Measurements from ENCODE around the gene DNAJC1.
A peak's percentile ranks its signal among the peaks of the same experiment; 100 is the strongest.
"Not testable (repeated sequence)": the region's sequence is repeated elsewhere in the genome, so short reads cannot be mapped to it uniquely, and the experiment has no call there.

Gene DNAJC1

DNA sequence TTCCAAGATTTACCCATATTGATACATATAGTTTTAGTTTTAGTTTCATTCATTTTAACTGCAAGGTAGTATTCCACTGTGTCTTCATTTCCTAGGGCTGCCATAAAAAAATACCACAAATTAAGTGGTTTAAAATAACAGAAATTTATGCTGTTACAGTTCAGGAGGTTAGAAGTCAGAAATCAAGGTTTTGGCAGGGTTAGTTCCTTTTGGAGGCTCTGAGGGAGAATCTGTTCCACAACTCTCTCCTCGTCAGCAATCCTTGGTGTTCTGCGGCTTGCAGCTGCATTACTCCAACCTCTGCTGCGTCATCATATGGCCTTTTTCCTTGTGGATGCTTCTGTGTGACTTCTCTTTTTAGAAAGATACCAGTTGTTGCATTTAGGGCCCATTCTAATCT is 176.2 kb downstream of the DNAJC1 start:
- peaks cover 7 to 16% of the 10 kb centered on the region in 2 donors for H3K9me3 ChIP-seq (ENCODE audit: control insufficient read depth in 2 of 2, low read length in 2 of 2)
- no peak overlapping the region for H3K4me3 ChIP-seq (ENCODE audit: low read length in 2 of 2)
- no peaks in the 10 kb centered on the region for H3K4me1 ChIP-seq (ENCODE audit: control insufficient read depth, insufficient read depth, low read length)
- H3K9ac ChIP-seq (ENCODE audit: low read length in 2 of 2) = no peak overlapping the region
- no peak overlapping the region for H3K27ac ChIP-seq (ENCODE audit: low read length)
- H3K27me3 ChIP-seq (ENCODE audit: control insufficient read depth in 1 of 2, insufficient read depth in 2 of 2, low read length in 2 of 2) = no peaks in the 10 kb centered on the region
- H3K36me3 ChIP-seq (ENCODE audit: control insufficient read depth in 2 of 2, insufficient read depth in 2 of 2, low read length in 2 of 2) = no peaks in the 10 kb centered on the region

DNA sequence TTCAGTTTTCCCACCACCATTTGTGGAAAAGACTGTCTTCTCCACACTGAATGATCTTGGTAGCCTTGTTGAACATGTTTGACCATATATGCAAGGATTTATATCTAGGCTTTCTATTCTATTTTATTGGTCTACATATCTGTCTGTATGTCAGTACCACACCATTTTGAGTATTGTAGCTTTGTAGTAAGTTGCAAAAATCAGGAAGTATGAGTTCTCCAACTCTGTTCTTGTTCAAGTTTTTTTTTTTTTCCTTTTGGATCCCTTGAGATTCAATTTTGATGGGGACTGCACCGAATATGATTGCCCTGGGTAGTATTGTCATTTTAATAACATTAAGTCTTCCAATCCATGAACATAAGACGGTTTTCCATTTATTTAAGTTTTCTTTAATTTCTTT is 176.8 kb downstream of the DNAJC1 start:
- Histone ChIP-seq H3K4me1 (ENCODE audit: control insufficient read depth, insufficient read depth, low read length) (no peaks in the 10 kb centered on the region), H3K36me3 (ENCODE audit: control insufficient read depth in 2 of 2, insufficient read depth in 2 of 2, low read length in 2 of 2) (no peaks in the 10 kb centered on the region), H3K9me3 (ENCODE audit: control insufficient read depth in 2 of 2, low read length in 2 of 2) (peaks cover 7 to 16% of the 10 kb centered on the region in 2 donors), H3K9ac (ENCODE audit: low read length in 2 of 2) (no peak overlapping the region), H3K4me3 (ENCODE audit: low read length in 2 of 2) (peak overlapping the region in 1 of 2 donors; percentile 7), H3K27me3 (ENCODE audit: control insufficient read depth in 1 of 2, insufficient read depth in 2 of 2, low read length in 2 of 2) (no peaks in the 10 kb centered on the region), H3K27ac (ENCODE audit: low read length) (no peak overlapping the region)

DNA sequence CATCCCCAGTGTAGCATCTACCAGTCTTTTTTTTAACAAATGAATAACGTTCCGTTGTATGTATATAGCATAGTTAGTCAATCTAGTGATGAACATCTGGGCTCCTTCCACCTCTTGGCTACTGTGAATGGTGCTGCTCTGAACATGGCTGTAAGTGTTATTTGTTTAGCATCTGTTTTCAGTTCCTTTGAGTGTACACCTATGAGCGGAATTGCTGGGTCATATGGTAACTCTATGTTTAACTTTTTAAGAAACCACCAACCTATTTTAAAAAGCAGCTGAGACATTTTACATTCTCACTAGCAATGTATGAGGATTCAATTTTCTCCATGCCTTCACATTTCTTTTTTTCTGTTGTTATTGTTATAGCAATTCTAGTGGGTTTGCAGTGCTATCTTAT is 178.2 kb downstream of the DNAJC1 start:
- Histone ChIP-seq H3K27me3 (ENCODE audit: control insufficient read depth in 1 of 2, insufficient read depth in 2 of 2, low read length in 2 of 2) (no peaks in the 10 kb centered on the region), H3K4me3 (ENCODE audit: low read length in 2 of 2) (no peak overlapping the region), H3K4me1 (ENCODE audit: control insufficient read depth, insufficient read depth, low read length) (no peaks in the 10 kb centered on the region), H3K9me3 (ENCODE audit: control insufficient read depth in 2 of 2, low read length in 2 of 2) (peaks cover 7 to 13% of the 10 kb centered on the region in 2 donors), H3K27ac (ENCODE audit: low read length) (no peak overlapping the region), H3K36me3 (ENCODE audit: control insufficient read depth in 2 of 2, insufficient read depth in 2 of 2, low read length in 2 of 2) (no peaks in the 10 kb centered on the region), H3K9ac (ENCODE audit: low read length in 2 of 2) (no peak overlapping the region)

GRCh38 chr10:21824409-21824808 is 179.1 kb downstream of the DNAJC1 start:
- Histone ChIP-seq H3K4me3 (ENCODE audit: low read length in 2 of 2) (no peak overlapping the region), H3K9ac (ENCODE audit: low read length in 2 of 2) (no peak overlapping the region), H3K4me1 (ENCODE audit: control insufficient read depth, insufficient read depth, low read length) (no peaks in the 10 kb centered on the region), H3K27me3 (ENCODE audit: control insufficient read depth in 1 of 2, insufficient read depth in 2 of 2, low read length in 2 of 2) (no peaks in the 10 kb centered on the region), H3K27ac (ENCODE audit: low read length) (no peak overlapping the region), H3K9me3 (ENCODE audit: control insufficient read depth in 2 of 2, low read length in 2 of 2) (peaks cover 7 to 13% of the 10 kb centered on the region in 2 donors), H3K36me3 (ENCODE audit: control insufficient read depth in 2 of 2, insufficient read depth in 2 of 2, low read length in 2 of 2) (no peaks in the 10 kb centered on the region)

DNA sequence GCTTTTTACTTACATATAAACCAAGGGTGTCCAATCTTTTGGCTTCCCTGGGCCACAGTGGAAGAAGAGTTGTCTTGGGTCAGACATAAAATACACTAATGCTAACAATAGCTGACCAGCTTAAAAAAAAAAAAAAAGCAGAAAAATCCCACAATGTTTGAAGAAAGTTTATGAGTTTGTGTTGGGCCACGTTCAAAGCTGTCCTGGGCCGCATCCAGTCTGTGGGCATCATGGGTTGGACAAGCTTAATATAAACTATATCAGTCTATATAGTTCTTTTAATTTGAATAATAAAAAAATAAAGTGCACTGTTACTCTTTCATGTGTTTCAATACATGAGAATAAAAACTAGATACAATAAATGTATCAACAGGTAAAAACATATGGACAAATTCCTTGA is 179.9 kb downstream of the DNAJC1 start:
- Histone ChIP-seq H3K4me1 (ENCODE audit: control insufficient read depth, insufficient read depth, low read length) (no peaks in the 10 kb centered on the region), H3K36me3 (ENCODE audit: control insufficient read depth in 2 of 2, insufficient read depth in 2 of 2, low read length in 2 of 2) (no peaks in the 10 kb centered on the region), H3K27me3 (ENCODE audit: control insufficient read depth in 1 of 2, insufficient read depth in 2 of 2, low read length in 2 of 2) (no peaks in the 10 kb centered on the region), H3K9me3 (ENCODE audit: control insufficient read depth in 2 of 2, low read length in 2 of 2) (peaks cover 7 to 10% of the 10 kb centered on the region in 2 donors), H3K9ac (ENCODE audit: low read length in 2 of 2) (no peak overlapping the region), H3K27ac (ENCODE audit: low read length) (no peak overlapping the region), H3K4me3 (ENCODE audit: low read length in 2 of 2) (no peak overlapping the region)

GRCh38 chr10:21822273-21822672 is 181.3 kb downstream of the DNAJC1 start:
- H3K27me3 ChIP-seq (ENCODE audit: control insufficient read depth in 1 of 2, insufficient read depth in 2 of 2, low read length in 2 of 2); H3K9ac ChIP-seq (ENCODE audit: low read length in 2 of 2); H3K9me3 ChIP-seq (ENCODE audit: control insufficient read depth in 2 of 2, low read length in 2 of 2); H3K4me1 ChIP-seq (ENCODE audit: control insufficient read depth, insufficient read depth, low read length); H3K36me3 ChIP-seq (ENCODE audit: control insufficient read depth in 2 of 2, insufficient read depth in 2 of 2, low read length in 2 of 2); H3K27ac ChIP-seq (ENCODE audit: low read length); H3K4me3 ChIP-seq (ENCODE audit: low read length in 2 of 2): not testable (repeated sequence)

DNA sequence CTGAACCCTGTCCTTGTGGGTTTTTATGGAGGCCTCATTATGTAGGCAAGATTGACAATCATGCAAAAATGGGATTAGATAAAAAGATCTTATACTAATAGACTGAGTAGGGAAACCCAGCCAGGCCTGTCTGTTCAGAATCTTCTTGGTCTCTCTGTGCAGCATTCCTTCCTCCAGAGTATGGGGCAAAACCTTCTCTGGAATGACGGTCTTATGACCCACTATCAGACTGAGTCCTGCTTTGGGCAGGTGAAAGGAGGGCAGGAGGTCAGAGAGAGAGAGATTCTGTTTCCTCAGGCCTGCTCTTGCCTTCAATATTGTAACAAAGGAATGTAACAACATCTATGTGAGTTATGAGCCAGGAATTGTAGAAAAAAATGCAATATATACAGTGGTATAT is 182.6 kb downstream of the DNAJC1 start:
- no peaks in the 10 kb centered on the region for H3K36me3 ChIP-seq (ENCODE audit: control insufficient read depth in 2 of 2, insufficient read depth in 2 of 2, low read length in 2 of 2)
- H3K9ac ChIP-seq (ENCODE audit: low read length in 2 of 2) = no peak overlapping the region
- no peaks in the 10 kb centered on the region for H3K9me3 ChIP-seq (ENCODE audit: control insufficient read depth in 2 of 2, low read length in 2 of 2)
- no peak overlapping the region for H3K27ac ChIP-seq (ENCODE audit: low read length)
- no peak overlapping the region for H3K4me3 ChIP-seq (ENCODE audit: low read length in 2 of 2)
- no peaks in the 10 kb centered on the region for H3K27me3 ChIP-seq (ENCODE audit: control insufficient read depth in 1 of 2, insufficient read depth in 2 of 2, low read length in 2 of 2)
- H3K4me1 ChIP-seq (ENCODE audit: control insufficient read depth, insufficient read depth, low read length) = no peaks in the 10 kb centered on the region

GRCh38 chr10:21818416-21818815 is 185.1 kb downstream of the DNAJC1 start:
- not testable (repeated sequence) for H3K27ac ChIP-seq (ENCODE audit: low read length); H3K4me1 ChIP-seq (ENCODE audit: control insufficient read depth, insufficient read depth, low read length); H3K9ac ChIP-seq (ENCODE audit: low read length in 2 of 2); H3K36me3 ChIP-seq (ENCODE audit: control insufficient read depth in 2 of 2, insufficient read depth in 2 of 2, low read length in 2 of 2); H3K27me3 ChIP-seq (ENCODE audit: control insufficient read depth in 1 of 2, insufficient read depth in 2 of 2, low read length in 2 of 2); H3K4me3 ChIP-seq (ENCODE audit: low read length in 2 of 2); H3K9me3 ChIP-seq (ENCODE audit: control insufficient read depth in 2 of 2, low read length in 2 of 2)

- Histone ChIP-seq H3K4me3 (ENCODE audit: low read length in 2 of 2) (no peak overlapping the region), H3K36me3 (ENCODE audit: control insufficient read depth in 2 of 2, insufficient read depth in 2 of 2, low read length in 2 of 2) (peaks cover 0 to 6% of the 10 kb centered on the region in 2 donors), H3K9me3 (ENCODE audit: control insufficient read depth in 2 of 2, low read length in 2 of 2) (peaks cover 0 to 3% of the 10 kb centered on the region in 2 donors), H3K9ac (ENCODE audit: low read length in 2 of 2) (no peak overlapping the region), H3K4me1 (ENCODE audit: control insufficient read depth, insufficient read depth, low read length) (no peaks in the 10 kb centered on the region), H3K27ac (ENCODE audit: low read length) (no peak overlapping the region), H3K27me3 (ENCODE audit: control insufficient read depth in 1 of 2, insufficient read depth in 2 of 2, low read length in 2 of 2) (no peaks in the 10 kb centered on the region)
These were observed 188.7 kb downstream of the DNAJC1 start for GRCh38 chr10:21814866-21815265.

DNA sequence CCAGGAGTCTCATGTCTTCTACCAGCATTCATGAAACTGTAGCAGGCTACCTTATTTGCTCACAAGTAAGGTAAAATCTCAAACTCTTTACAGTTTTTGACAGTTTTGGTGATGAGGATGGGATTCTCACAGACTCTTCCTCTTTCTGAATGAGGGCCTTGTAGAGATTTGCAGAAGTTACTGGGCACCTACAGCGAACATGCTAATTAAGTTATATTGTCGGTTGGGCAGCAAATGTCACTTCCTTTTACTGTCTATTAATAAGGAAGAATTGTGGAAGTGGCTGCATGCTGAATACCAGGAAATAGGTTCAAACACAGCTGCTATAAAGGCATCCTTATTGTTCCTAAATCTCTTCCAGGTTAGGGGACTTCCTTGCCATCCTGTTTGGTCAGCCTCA is 189.6 kb downstream of the DNAJC1 start:
- Histone ChIP-seq H3K4me3 (ENCODE audit: low read length in 2 of 2) (no peak overlapping the region), H3K27me3 (ENCODE audit: control insufficient read depth in 1 of 2, insufficient read depth in 2 of 2, low read length in 2 of 2) (no peaks in the 10 kb centered on the region), H3K27ac (ENCODE audit: low read length) (no peak overlapping the region)

DNA sequence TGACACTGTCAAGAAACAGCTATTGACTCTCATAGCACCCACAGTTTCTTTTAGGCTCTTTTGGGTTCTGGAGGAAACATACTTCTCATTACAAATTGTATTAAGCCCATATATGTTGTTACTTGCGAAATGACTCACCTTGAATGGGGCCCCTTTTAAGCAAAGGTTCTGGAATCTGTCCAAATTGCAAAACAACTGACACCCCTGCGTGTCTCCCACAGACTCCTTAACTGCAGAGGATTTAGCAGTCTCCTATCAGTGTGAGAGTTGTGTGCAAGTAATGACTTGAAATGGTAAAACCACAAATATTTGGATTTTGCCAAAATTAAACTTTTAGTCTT is 192.3 kb downstream of the DNAJC1 start:
- H3K4me3 ChIP-seq (ENCODE audit: low read length in 2 of 2) = no peak overlapping the region
- no peak overlapping the region for H3K9ac ChIP-seq (ENCODE audit: low read length in 2 of 2)
- peaks cover 0 to 6% of the 10 kb centered on the region in 2 donors for H3K36me3 ChIP-seq (ENCODE audit: control insufficient read depth in 2 of 2, insufficient read depth in 2 of 2, low read length in 2 of 2)
- H3K27me3 ChIP-seq (ENCODE audit: control insufficient read depth in 1 of 2, insufficient read depth in 2 of 2, low read length in 2 of 2) = no peaks in the 10 kb centered on the region
- H3K9me3 ChIP-seq (ENCODE audit: control insufficient read depth in 2 of 2, low read length in 2 of 2) = peaks cover 0 to 3% of the 10 kb centered on the region in 2 donors
- no peak overlapping the region for H3K27ac ChIP-seq (ENCODE audit: low read length)
- no peaks in the 10 kb centered on the region for H3K4me1 ChIP-seq (ENCODE audit: control insufficient read depth, insufficient read depth, low read length)

More for the DNA sequence above, 189.6 kb downstream of the DNAJC1 start:
- Histone ChIP-seq H3K9me3 (ENCODE audit: control insufficient read depth in 2 of 2, low read length in 2 of 2) (peaks cover 0 to 3% of the 10 kb centered on the region in 2 donors), H3K4me1 (ENCODE audit: control insufficient read depth, insufficient read depth, low read length) (no peaks in the 10 kb centered on the region), H3K9ac (ENCODE audit: low read length in 2 of 2) (no peak overlapping the region), H3K36me3 (ENCODE audit: control insufficient read depth in 2 of 2, insufficient read depth in 2 of 2, low read length in 2 of 2) (peaks cover 0 to 6% of the 10 kb centered on the region in 2 donors)
